Endothelial cell of umbilical vein (primary cell): Measurements from ENCODE around the gene GET4.

Experiments
- CTCF ChIP-seq, 2 donors: IDR thresholded peaks; 1 replicate in 1 of 2; 2 replicates in 1 of 2; pipeline ENCODE4 v1.5.1; 2011; ENCODE audit warnings: low read length in 2 of 2, mild to moderate bottlenecking in 2 of 2, moderate library complexity in 2 of 2, control low read depth in 1 of 2, inconsistent platforms in 1 of 2, low read depth in 1 of 2; ENCODE audit not compliant: insufficient read depth in 1 of 2; ENCODE audit errors: extremely low read depth in 1 of 2
- FOS ChIP-seq: IDR thresholded peaks from 2 replicates; pipeline ENCODE4 v1.6.1; 2011; ENCODE audit warnings: mild to moderate bottlenecking, low read length, moderate library complexity, borderline replicate concordance; ENCODE audit not compliant: insufficient read depth
- POLR2A ChIP-seq: IDR thresholded peaks from 2 replicates; pipeline ENCODE4 v1.6.1; 2012; ENCODE audit warnings: low read depth, mild to moderate bottlenecking, control low read depth, low read length
- POLR2AphosphoS5 ChIP-seq: IDR thresholded peaks from 2 replicates; pipeline ENCODE4 v1.6.1; 2012; ENCODE audit warnings: low read depth, mild to moderate bottlenecking, control low read depth, low read length, moderate library complexity; ENCODE audit not compliant: insufficient read depth

- TF ChIP-seq POLR2A (no peak), POLR2AphosphoS5 (no peak), CTCF (IDR thresholded peaks at IDR 0.05; ENCODE audit: extremely low read depth in 1 of 2, insufficient read depth in 1 of 2, low read depth in 1 of 2, low read length in 2 of 2) (no peak), FOS (no peak)
Measured at GRCh38 chr7:914521-915194, 38.3 kb downstream of the GET4 start.
